Nephron (organoid): ENCODE measurements around the gene ALKBH4.

Source experiments
- H3K27ac Mint-ChIP-seq, 3 experiments: 2 replicates each; pipeline ENCODE4 v1.8.0; 2020; ENCODE audit warnings: mixed read lengths in 3 of 3, mild to moderate bottlenecking in 2 of 3, moderate library complexity in 1 of 3
- H3K27me3 Mint-ChIP-seq: 2 replicates; pipeline ENCODE4 v1.8.0; 2021; ENCODE audit warnings: low read depth, mild to moderate bottlenecking, moderate library complexity, mixed read lengths
- H3K36me3 Mint-ChIP-seq: 2 replicates; pipeline ENCODE4 v1.8.0; 2020; ENCODE audit warnings: low read depth, mixed read lengths
- H3K4me1 Mint-ChIP-seq: 2 replicates; pipeline ENCODE4 v1.8.0; 2020; ENCODE audit warnings: mixed read lengths
- H3K4me3 Mint-ChIP-seq, 3 experiments: 2 replicates each; pipeline ENCODE4 v1.8.0; 2020; ENCODE audit warnings: mild to moderate bottlenecking in 3 of 3, mixed read lengths in 3 of 3, moderate library complexity in 2 of 3
- H3K9me3 Mint-ChIP-seq: 2 replicates; pipeline ENCODE4 v1.8.0; 2020; ENCODE audit warnings: mixed read lengths
- CTCF ChIP-seq, 3 experiments: fragments of 200-600 bp; sonication (generic); IDR thresholded peaks; one replicate each; pipeline ENCODE4 v1.5.0; 2021; ENCODE audit warnings: antibody characterized with exemption in 3 of 3; ENCODE audit not compliant: unreplicated experiment in 3 of 3

The ALKBH4 gene

GRCh38 chr7:102434039-102434486, 30.6 kb downstream of the ALKBH4 start:
- peak overlapping the region; percentile 46 to 85 (median 85) for H3K27ac Mint-ChIP-seq
- H3K36me3 Mint-ChIP-seq, result peaks cover 7% of the 10 kb centered on the region
- no peak for TF ChIP-seq CTCF (IDR thresholded peaks at IDR 0.05; ENCODE audit: unreplicated experiment in 3 of 3)
- H3K9me3 Mint-ChIP-seq, result no peaks in the 10 kb centered on the region
- H3K4me1 Mint-ChIP-seq, result peaks cover 16% of the 10 kb centered on the region
- H3K27me3 Mint-ChIP-seq, result no peaks in the 10 kb centered on the region
- peak overlapping the region; percentile 85 to 89 (median 88) for H3K4me3 Mint-ChIP-seq

GRCh38 chr7:102433219-102434038, 31.2 kb downstream of the ALKBH4 start, which contains the start of gene ORAI2:
ORAI2 (plus strand) TSS chr7:102433575; CDS start chr7:102438957, 5,382 bp downstream.
- Mint-ChIP-seq H3K27ac (peak within 1 kb of the TSS; percentile 46 to 86 (median 85)), H3K27me3 (no peaks in the 10 kb centered on the region), H3K4me3 (peak within 1 kb of the TSS; percentile 85 to 89 (median 88)), H3K36me3 (peaks cover 6% of the 10 kb centered on the region), H3K9me3 (no peaks in the 10 kb centered on the region), H3K4me1 (peaks cover 16% of the 10 kb centered on the region)
- TF ChIP-seq CTCF (IDR thresholded peaks at IDR 0.05; ENCODE audit: unreplicated experiment in 3 of 3), result no peak

GRCh38 chr7:102432442-102433218, 32.0 kb downstream of the ALKBH4 start:
- H3K4me1 Mint-ChIP-seq, result peaks cover 16% of the 10 kb centered on the region
- H3K36me3 Mint-ChIP-seq, result peaks cover 10% of the 10 kb centered on the region
- no peaks in the 10 kb centered on the region for H3K27me3 Mint-ChIP-seq
- no peak for TF ChIP-seq CTCF (IDR thresholded peaks at IDR 0.05; ENCODE audit: unreplicated experiment in 3 of 3)
- H3K9me3 Mint-ChIP-seq, result no peaks in the 10 kb centered on the region
- peak overlapping the region; percentile 82 to 91 (median 86) for H3K27ac Mint-ChIP-seq
- H3K4me3 Mint-ChIP-seq, result peak overlapping the region; percentile 82 to 85 (median 84)

GRCh38 chr7:102431617-102432298, 32.9 kb downstream of the ALKBH4 start:
- peak overlapping the region; percentile 82 to 85 (median 84) for H3K4me3 Mint-ChIP-seq
- H3K4me1 Mint-ChIP-seq, result peaks cover 16% of the 10 kb centered on the region
- peak overlapping the region; percentile 90 to 94 (median 91) for H3K27ac Mint-ChIP-seq
- no peak for TF ChIP-seq CTCF (IDR thresholded peaks at IDR 0.05; ENCODE audit: unreplicated experiment in 3 of 3)
- H3K27me3 Mint-ChIP-seq, result no peaks in the 10 kb centered on the region
- peaks cover 15% of the 10 kb centered on the region for H3K36me3 Mint-ChIP-seq
- H3K9me3 Mint-ChIP-seq, result no peaks in the 10 kb centered on the region

- Mint-ChIP-seq H3K36me3 (peaks cover 26% of the 10 kb centered on the region), H3K4me3 (peak overlapping the region in 2 of 3 experiments; percentile 49 to 53), H3K27me3 (no peaks in the 10 kb centered on the region), H3K4me1 (peaks cover 30% of the 10 kb centered on the region), H3K27ac (peak overlapping the region in 2 of 3 experiments; percentile 23 to 94), H3K9me3 (no peaks in the 10 kb centered on the region)
- TF ChIP-seq CTCF (IDR thresholded peaks at IDR 0.05; ENCODE audit: unreplicated experiment in 3 of 3), result no peak
Observed at GRCh38 chr7:102429141-102429899, 35.3 kb downstream of the ALKBH4 start.
